Fibroblast of mammary gland (primary cell): Measurements from ENCODE around the gene BMERB1.

ENCODE experiments used
- DNase-seq: peaks from one replicate; pipeline ENCODE4 v3.0.0-alpha.2; 2010; ENCODE audit warnings: low read depth
- H3K4me3 ChIP-seq: 2 replicates; pipeline ENCODE4 v1.5.1; 2011; ENCODE audit warnings: low read depth, mild to moderate bottlenecking, low read length, moderate library complexity; ENCODE audit not compliant: control insufficient read depth
- TF ChIP-seq, protein P1 (sequence below): conservative IDR thresholded peaks from 2 replicates; pipeline ENCODE4 v1.5.1; 2011; ENCODE audit warnings: low read depth, low read length, inconsistent platforms; ENCODE audit not compliant: control insufficient read depth, insufficient read depth

BMERB1 gene

DNA sequence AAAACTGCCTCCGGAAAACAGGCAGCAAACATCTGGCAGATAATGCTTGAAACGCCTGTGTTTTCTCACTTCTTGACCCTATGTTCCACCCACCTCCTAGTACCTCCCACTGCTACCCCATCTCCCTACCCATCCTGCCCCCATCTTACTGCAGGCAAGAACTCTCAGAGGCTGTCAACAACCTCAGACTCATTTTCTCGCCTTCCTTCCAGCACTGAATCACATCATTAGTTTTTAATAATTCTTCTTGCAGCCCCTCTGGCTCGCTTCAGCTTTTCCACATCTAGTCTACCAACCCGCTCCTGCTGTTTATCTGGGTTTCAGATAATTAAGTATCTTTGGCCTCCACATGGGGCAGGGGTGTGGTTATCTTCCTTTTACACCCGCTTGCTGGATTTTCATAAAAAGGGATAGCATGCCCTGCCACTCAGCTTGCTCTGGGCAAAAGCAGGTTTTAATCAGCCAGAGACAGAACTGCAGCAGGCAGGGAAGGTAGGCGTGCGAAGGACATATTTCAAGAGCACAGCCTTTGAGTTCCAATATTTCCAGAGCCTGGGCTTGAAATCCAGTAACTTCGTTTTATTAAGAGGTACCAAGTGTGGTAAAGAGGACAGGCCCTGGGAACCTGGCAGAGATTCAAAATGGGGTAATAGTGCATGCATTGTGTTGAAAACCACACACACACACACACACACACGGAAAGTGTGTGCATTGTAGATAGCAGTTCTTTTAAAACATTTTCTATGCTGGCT is 87.5 kb downstream of the BMERB1 start:
- peak; percentile 15 for DNase-seq
- no peak overlapping the region for H3K4me3 ChIP-seq
- TF ChIP-seq, protein P1, sequence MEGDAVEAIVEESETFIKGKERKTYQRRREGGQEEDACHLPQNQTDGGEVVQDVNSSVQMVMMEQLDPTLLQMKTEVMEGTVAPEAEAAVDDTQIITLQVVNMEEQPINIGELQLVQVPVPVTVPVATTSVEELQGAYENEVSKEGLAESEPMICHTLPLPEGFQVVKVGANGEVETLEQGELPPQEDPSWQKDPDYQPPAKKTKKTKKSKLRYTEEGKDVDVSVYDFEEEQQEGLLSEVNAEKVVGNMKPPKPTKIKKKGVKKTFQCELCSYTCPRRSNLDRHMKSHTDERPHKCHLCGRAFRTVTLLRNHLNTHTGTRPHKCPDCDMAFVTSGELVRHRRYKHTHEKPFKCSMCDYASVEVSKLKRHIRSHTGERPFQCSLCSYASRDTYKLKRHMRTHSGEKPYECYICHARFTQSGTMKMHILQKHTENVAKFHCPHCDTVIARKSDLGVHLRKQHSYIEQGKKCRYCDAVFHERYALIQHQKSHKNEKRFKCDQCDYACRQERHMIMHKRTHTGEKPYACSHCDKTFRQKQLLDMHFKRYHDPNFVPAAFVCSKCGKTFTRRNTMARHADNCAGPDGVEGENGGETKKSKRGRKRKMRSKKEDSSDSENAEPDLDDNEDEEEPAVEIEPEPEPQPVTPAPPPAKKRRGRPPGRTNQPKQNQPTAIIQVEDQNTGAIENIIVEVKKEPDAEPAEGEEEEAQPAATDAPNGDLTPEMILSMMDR: no peak

DNA sequence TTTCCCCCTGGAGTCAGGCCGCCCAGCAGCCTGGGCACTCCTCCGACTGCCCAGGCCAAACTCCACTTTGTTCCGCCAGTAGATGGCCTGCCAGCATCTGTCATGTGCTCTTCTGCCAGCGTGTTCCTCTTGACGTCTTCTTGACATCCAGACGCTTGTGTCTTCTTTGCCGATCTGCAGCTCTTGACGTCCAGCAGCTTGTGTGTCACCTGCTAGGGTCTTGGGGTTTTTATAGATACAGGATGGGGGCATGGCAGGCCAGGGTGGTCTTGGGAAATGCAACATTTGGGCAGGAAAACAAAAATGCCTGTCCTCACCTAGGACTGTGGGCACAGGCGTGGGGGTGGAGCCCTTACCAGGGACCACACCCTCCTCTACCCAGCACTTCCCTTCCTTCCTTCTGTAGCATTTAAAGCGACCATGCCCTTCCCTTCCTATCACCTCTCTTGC is 88.7 kb downstream of the BMERB1 start:
- TF ChIP-seq, protein P1: no peak
- H3K4me3 ChIP-seq: no peak overlapping the region
- no peak for DNase-seq

DNA sequence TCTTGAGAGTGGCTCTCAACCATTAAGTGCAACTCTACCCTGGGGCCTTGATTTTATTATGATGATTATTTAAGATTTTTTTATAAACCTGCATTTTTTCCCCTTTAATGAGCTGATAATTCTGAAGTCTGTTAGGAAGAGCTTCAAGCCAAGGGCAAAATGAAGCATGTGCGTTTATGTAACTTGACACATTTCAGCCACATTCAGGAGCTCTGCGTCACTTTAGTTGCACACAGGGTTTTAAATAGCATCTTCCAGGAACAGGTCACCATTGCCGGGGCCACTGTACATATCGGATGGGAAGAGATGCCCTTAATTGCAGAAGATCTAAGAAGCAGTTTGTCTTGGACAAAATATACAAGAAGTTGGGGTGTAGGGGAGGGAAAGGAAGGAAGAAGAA is 89.6 kb downstream of the BMERB1 start:
- TF ChIP-seq, protein P1: no peak
- no peak overlapping the region for H3K4me3 ChIP-seq
- DNase-seq: no peak

DNA sequence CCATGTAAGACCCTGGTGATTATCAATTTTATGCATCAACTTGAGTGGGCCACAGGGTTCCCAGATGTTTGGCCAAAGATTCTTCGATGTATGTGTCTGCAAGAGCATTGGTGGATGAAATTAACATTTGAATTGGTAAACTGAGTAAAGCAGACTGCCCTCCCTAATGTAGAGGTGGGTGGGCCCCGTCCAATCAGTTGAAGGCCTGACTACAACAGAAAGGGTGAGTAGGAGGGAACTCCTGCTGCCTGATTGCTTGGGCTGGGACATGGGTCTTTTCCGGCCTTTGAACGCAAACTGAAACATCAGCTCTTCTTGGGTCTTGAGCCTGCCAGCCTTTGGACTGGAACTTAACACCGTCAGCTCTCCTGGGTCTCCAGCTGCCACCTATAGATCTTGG is 90.6 kb downstream of the BMERB1 start:
- TF ChIP-seq, protein P1: no peak
- no peak for DNase-seq
- H3K4me3 ChIP-seq: no peak overlapping the region

DNA sequence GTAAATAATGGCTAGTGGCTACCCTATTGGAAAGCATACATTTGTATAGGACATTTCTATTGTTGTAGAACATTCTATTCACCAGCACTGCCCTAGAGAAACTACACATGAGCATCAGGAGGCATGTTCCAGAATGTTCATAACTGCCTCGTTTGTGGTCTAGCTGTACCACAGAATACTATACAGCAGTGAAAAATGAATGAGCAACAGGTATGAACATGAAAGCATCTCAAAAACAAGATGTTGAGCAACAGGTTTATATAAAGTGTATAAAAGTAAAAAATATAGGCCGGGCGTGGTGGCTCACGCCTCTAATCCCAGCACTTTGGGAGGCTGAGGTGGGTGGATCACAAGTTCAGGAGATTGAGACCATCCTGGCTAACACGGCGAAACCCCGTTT is 91.7 kb downstream of the BMERB1 start:
- no peak for DNase-seq
- H3K4me3 ChIP-seq: no peak overlapping the region
- TF ChIP-seq, protein P1: no peak

DNA sequence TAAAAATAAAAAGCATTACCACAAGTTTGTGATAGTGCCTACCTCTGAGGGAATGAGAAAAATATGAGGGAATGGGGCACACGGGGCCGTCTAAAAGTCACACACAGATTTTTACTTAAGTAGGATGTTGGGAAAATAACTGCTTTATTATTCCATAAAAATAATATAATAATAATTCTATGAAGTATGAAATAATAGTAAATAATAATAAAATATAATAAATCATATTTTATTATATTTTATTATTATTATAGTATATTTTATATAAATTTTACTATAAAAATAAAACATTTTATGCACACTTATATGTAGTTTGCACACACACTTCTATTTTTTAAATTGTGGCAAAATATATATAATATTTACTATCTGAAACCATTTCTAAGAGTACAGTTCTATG is 92.3 kb downstream of the BMERB1 start:
- H3K4me3 ChIP-seq: no peak overlapping the region
- no peak for DNase-seq
- TF ChIP-seq, protein P1: no peak
